HCT116 (cell line): Measurements from ENCODE around the gene NMB. TPM values are rescaled to one million over a fixed set of nuclear protein-coding genes. Genes with fewer than 3 reads are reported as not detected.

Experiments used
- ATAC-seq: fragments of 200-7000 bp; cut with Tn5 transposase; 2 replicates; pipeline ENCODE4 v1.9.1; 2020; ENCODE audit warnings: mild to moderate bottlenecking, moderate library complexity
- BruUV-seq: library from RNA; stranded (reverse); fragments of 400-500 nt; replicated peaks from 2 replicates; lab custom pipeline; 2021; lab: Mats Ljungman, UMichigan
- CTCF ChIA-PET: fragments of 300-600 bp; sonication (Branson Sonifier 250); formaldehyde crosslinking; loops from one replicate; lab custom pipeline; 2021; ENCODE audit warnings: antibody characterized with exemption; lab: Charles Lee
- POLR2A ChIA-PET: fragments of 300-600, 350-600 bp; sonication (Branson Sonifier 250); formaldehyde crosslinking; loops from one replicate; lab custom pipeline; 2021; ENCODE audit warnings: antibody characterized with exemption; lab: Charles Lee
- RAD21 ChIA-PET, 2 experiments: fragments of 300-600 bp; sonication (Branson Sonifier 250); formaldehyde crosslinking; loops; one replicate each; lab custom pipeline; 2023; ENCODE audit warnings: low total read pairs in 2 of 2; ENCODE audit not compliant: uncharacterized antibody in 2 of 2, unreplicated experiment in 2 of 2, low non-redundant PET in 1 of 2; lab: Charles Lee
- DNase-seq: peaks from one replicate; pipeline ENCODE4 v3.0.0-alpha.2; 2010; ENCODE audit warnings: low read depth, low spot score
- H2AFZ ChIP-seq: fragments of 200-600 bp; shearing (Covaris generic), sonication (generic); 2 replicates; pipeline ENCODE4 v1.6.1; 2017; ENCODE audit warnings: low read depth, mixed run types, mixed read lengths, antibody characterized with exemption, low read length; ENCODE audit not compliant: poor library complexity, severe bottlenecking
- H3K27ac ChIP-seq: 2 replicates; pipeline ENCODE4 v1.5.1; 2012; ENCODE audit warnings: low read depth, low read length
- H3K27me3 ChIP-seq: fragments of 200-600 bp; sonication (generic); 2 replicates; pipeline ENCODE4 v1.6.1; 2016; ENCODE audit warnings: mixed run types, low read length, mixed read lengths; ENCODE audit not compliant: insufficient read depth
- H3K36me3 ChIP-seq, 2 experiments: fragments of 200-500 bp in 1 of 2; fragments of 200-600 bp in 1 of 2; sonication (Bioruptor generic) in 1 of 2; sonication (generic) in 1 of 2; 2 replicates each; pipeline versions ENCODE4 v1.5.1 to v1.6.1; 2014 to 2016; ENCODE audit warnings: low read length in 2 of 2, inconsistent platforms in 1 of 2, mixed read lengths in 1 of 2, mixed run types in 1 of 2; ENCODE audit not compliant: insufficient read depth in 2 of 2, control insufficient read depth in 1 of 2
- H3K4me1 ChIP-seq, 2 experiments: fragments of 200-600 bp in 1 of 2; sonication (generic) in 1 of 2; 2 replicates each; pipeline versions ENCODE4 v1.5.1 to v1.6.1; 2012 to 2017; ENCODE audit warnings: low read length in 2 of 2, inconsistent platforms in 1 of 2, mild to moderate bottlenecking in 1 of 2, mixed read lengths in 1 of 2, mixed run types in 1 of 2, moderate library complexity in 1 of 2; ENCODE audit not compliant: insufficient read depth in 2 of 2, control insufficient read depth in 1 of 2
- H3K4me2 ChIP-seq: fragments of 200-600 bp; sonication (generic); 2 replicates; pipeline ENCODE4 v1.6.1; 2017; ENCODE audit warnings: mixed run types, low read length, mixed read lengths
- H3K4me3 ChIP-seq, 2 experiments: fragments of 200-600 bp in 1 of 2; sonication (generic) in 1 of 2; replicated peaks in 1 of 2; 2 replicates each; pipeline ENCODE4 v1.5.1; 2011 to 2016; ENCODE audit warnings: low read length in 2 of 2, control low read depth in 1 of 2, low read depth in 1 of 2, mild to moderate bottlenecking in 1 of 2, mixed read lengths in 1 of 2, mixed run types in 1 of 2
- H3K79me2 ChIP-seq: fragments of 200-600 bp; sonication (generic); 2 replicates; pipeline ENCODE4 v1.6.1; 2017; ENCODE audit warnings: mild to moderate bottlenecking, mixed run types, low read length, moderate library complexity, mixed read lengths; ENCODE audit not compliant: insufficient read depth
- H3K9ac ChIP-seq: fragments of 200-600 bp; sonication (generic); 2 replicates; pipeline ENCODE4 v1.6.1; 2016; ENCODE audit warnings: low read length, mixed read lengths
- H3K9me2 ChIP-seq: fragments of 200-600 bp; sonication (generic), shearing (Covaris generic); 2 replicates; pipeline ENCODE4 v1.6.1; 2017; ENCODE audit warnings: mixed run types, mild to moderate bottlenecking, moderate library complexity; ENCODE audit not compliant: insufficient read depth
- H3K9me3 ChIP-seq, 2 experiments: fragments of 200-500 bp in 1 of 2; fragments of 200-600 bp in 1 of 2; sonication (Bioruptor generic) in 1 of 2; sonication (generic) in 1 of 2; 2 replicates each; pipeline ENCODE4 v1.6.1; 2014 to 2017; ENCODE audit warnings: low read length in 2 of 2, mixed read lengths in 2 of 2, inconsistent platforms in 1 of 2, low read depth in 1 of 2, mild to moderate bottlenecking in 1 of 2, mixed run types in 1 of 2, moderate library complexity in 1 of 2; ENCODE audit not compliant: control insufficient read depth in 1 of 2, insufficient read depth in 1 of 2
- H4K20me1 ChIP-seq: fragments of 200-600 bp; sonication (generic), shearing (Covaris generic); 2 replicates; pipeline ENCODE4 v1.6.1; 2017; ENCODE audit warnings: mixed run types, mild to moderate bottlenecking, moderate library complexity; ENCODE audit not compliant: insufficient read depth
- CBX3 ChIP-seq: IDR thresholded peaks from 2 replicates; pipeline ENCODE4 v1.6.1; 2012; ENCODE audit warnings: low read depth
- EGR1 ChIP-seq: IDR thresholded peaks from 2 replicates; pipeline ENCODE4 v1.6.1; 2012; ENCODE audit warnings: low read depth
- EZH2phosphoT487 ChIP-seq: fragments of 200-600 bp; IDR thresholded peaks from 2 replicates; pipeline ENCODE4 v1.6.1; 2018; ENCODE audit warnings: antibody characterized with exemption, borderline replicate concordance
- JUND ChIP-seq: IDR thresholded peaks from 2 replicates; pipeline ENCODE4 v1.6.1; 2012
- POLR2AphosphoS5 ChIP-seq: IDR thresholded peaks from 2 replicates; pipeline ENCODE4 v1.6.1; 2011; ENCODE audit warnings: mild to moderate bottlenecking, low read depth, low read length, moderate library complexity
- RAD21 ChIP-seq: IDR thresholded peaks from 2 replicates; pipeline ENCODE4 v1.6.1; 2012; ENCODE audit warnings: low read depth, mild to moderate bottlenecking
- TCF7L2 ChIP-seq: IDR thresholded peaks from 2 replicates; pipeline ENCODE4 v1.7.0; 2011; ENCODE audit warnings: borderline replicate concordance, inconsistent platforms; ENCODE audit not compliant: insufficient read depth, insufficient read length; ENCODE audit errors: extremely low read depth
- YY1 ChIP-seq: IDR thresholded peaks from 2 replicates; pipeline ENCODE4 v1.6.1; 2011; ENCODE audit warnings: low read length, low read depth, moderate library complexity, mild to moderate bottlenecking; ENCODE audit not compliant: insufficient replicate concordance; ENCODE audit errors: extremely low read depth
- ZFX ChIP-seq: fragments of 450-650 bp; IDR thresholded peaks from 2 replicates; pipeline ENCODE4 v1.6.1; 2017
- intact Hi-C: fragments of 100-400 bp; cut with micrococcal nuclease; formaldehyde crosslinking; loops from 2 replicates; pipeline ENCODE4 v1.10.0; 2022
- total RNA-seq: library from RNA; stranded (reverse); gene quantifications from one replicate; pipeline ENCODE4 v1.2.1, GENCODE V29; 2021; ENCODE audit not compliant: unreplicated experiment
- TF ChIP-seq, protein P1 (sequence below): IDR thresholded peaks from 2 replicates; pipeline ENCODE4 v1.6.1; 2012
- TF ChIP-seq, protein P2 (sequence below): IDR thresholded peaks from 2 replicates; pipeline ENCODE4 v1.6.1; 2011; ENCODE audit warnings: mild to moderate bottlenecking, low read length, moderate library complexity; ENCODE audit not compliant: insufficient replicate concordance; ENCODE audit errors: extremely low read depth
- TF ChIP-seq, protein P3 (sequence below): IDR thresholded peaks from 2 replicates; pipeline ENCODE4 v1.6.1; 2012; ENCODE audit warnings: low read depth

The NMB gene
- total RNA-seq, 1 experiment from 2014 or later = 9.8 TPM

DNA sequence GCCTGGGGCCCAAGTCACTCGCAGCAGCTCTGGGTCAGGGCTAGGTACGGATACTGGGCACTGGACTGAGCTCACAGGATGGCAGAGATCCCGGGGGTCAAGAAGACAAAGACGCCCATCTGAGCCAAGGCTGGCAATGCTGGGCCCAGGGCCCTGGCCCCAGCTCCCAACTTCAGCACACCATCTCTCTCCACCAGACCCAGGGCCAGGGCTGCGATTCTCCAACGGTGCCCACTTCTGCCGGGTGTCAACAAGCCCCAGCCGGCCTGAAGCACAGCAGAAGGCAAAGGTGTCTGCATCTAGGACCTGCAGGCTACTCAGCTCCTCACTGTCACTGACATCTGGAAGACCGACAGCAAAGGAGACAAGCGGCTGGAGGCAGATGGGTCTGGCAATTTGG, 12.5 kb downstream of the NMB start:
- Histone ChIP-seq H3K9ac (no peak overlapping the region), H3K9me3 (no peaks in the 10 kb centered on the region), H3K27ac (no peak overlapping the region), H4K20me1 (no peaks in the 10 kb centered on the region), H3K79me2 (peaks cover 11% of the 10 kb centered on the region; the same call in 1 of the 2 replicates), H3K36me3 (peaks cover 55 to 58% of the 10 kb centered on the region in 2 experiments), H3K27me3 (no peaks in the 10 kb centered on the region), H3K9me2 (no peaks in the 10 kb centered on the region), H2AFZ (no peak overlapping the region), H3K4me1 (no peaks in the 10 kb centered on the region), H3K4me3 (no peak overlapping the region), H3K4me2 (no peak overlapping the region)
- TF ChIP-seq ZFX (no peak), JUND (no peak), RAD21 (no peak), EZH2phosphoT487 (no peak), POLR2AphosphoS5 (no peak), CBX3 (no peak)
- TF ChIP-seq, protein P1, sequence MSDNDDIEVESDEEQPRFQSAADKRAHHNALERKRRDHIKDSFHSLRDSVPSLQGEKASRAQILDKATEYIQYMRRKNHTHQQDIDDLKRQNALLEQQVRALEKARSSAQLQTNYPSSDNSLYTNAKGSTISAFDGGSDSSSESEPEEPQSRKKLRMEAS = no peak
- TF ChIP-seq, protein P2, sequence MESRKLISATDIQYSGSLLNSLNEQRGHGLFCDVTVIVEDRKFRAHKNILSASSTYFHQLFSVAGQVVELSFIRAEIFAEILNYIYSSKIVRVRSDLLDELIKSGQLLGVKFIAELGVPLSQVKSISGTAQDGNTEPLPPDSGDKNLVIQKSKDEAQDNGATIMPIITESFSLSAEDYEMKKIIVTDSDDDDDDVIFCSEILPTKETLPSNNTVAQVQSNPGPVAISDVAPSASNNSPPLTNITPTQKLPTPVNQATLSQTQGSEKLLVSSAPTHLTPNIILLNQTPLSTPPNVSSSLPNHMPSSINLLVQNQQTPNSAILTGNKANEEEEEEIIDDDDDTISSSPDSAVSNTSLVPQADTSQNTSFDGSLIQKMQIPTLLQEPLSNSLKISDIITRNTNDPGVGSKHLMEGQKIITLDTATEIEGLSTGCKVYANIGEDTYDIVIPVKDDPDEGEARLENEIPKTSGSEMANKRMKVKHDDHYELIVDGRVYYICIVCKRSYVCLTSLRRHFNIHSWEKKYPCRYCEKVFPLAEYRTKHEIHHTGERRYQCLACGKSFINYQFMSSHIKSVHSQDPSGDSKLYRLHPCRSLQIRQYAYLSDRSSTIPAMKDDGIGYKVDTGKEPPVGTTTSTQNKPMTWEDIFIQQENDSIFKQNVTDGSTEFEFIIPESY = no peak
- intact Hi-C loops = no loop called here
- no TSS peak for BruUV-seq
- ChIA-PET RAD21 (no interaction called here), CTCF (no interaction called here), POLR2A (no interaction called here)
- ATAC-seq (no peak), DNase-seq (no peak)

DNA sequence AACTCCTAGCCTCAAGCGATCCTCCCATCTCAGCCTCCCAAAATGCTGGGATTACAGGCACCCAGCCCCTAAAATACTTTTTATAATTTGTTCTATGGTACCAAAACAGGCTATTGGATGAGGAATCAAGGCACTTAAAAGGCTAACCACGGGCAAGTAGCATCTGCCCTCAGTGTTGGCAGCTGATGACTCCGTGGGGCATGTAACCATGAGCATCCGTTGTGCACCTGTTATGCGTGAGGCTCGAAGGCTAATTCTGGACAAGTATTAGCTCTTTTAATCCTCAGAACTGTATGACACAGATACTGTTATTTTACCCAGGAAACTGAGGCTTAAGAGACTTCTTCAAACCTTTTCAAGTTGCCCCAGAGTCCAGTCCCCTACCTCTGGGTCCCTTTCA, 14.2 kb downstream of the NMB start:
- BruUV-seq = no TSS peak
- CTCF ChIA-PET = no interaction called here

More for the DNA sequence above, 14.2 kb downstream of the NMB start:
- no peak for DNase-seq
- intact Hi-C loops = no loop called here
- POLR2A ChIA-PET = no interaction called here
- Histone ChIP-seq H2AFZ (no peak overlapping the region), H3K9me2 (no peaks in the 10 kb centered on the region), H3K27ac (no peak overlapping the region), H3K4me2 (no peak overlapping the region), H3K4me1 (no peaks in the 10 kb centered on the region), H3K36me3 (peaks cover 45 to 56% of the 10 kb centered on the region in 2 experiments), H3K79me2 (peaks cover 7% of the 10 kb centered on the region; the same call in 1 of the 2 replicates), H3K9ac (no peak overlapping the region), H4K20me1 (no peaks in the 10 kb centered on the region), H3K9me3 (no peaks in the 10 kb centered on the region), H3K4me3 (no peak overlapping the region), H3K27me3 (no peaks in the 10 kb centered on the region)
- TF ChIP-seq, protein P3, sequence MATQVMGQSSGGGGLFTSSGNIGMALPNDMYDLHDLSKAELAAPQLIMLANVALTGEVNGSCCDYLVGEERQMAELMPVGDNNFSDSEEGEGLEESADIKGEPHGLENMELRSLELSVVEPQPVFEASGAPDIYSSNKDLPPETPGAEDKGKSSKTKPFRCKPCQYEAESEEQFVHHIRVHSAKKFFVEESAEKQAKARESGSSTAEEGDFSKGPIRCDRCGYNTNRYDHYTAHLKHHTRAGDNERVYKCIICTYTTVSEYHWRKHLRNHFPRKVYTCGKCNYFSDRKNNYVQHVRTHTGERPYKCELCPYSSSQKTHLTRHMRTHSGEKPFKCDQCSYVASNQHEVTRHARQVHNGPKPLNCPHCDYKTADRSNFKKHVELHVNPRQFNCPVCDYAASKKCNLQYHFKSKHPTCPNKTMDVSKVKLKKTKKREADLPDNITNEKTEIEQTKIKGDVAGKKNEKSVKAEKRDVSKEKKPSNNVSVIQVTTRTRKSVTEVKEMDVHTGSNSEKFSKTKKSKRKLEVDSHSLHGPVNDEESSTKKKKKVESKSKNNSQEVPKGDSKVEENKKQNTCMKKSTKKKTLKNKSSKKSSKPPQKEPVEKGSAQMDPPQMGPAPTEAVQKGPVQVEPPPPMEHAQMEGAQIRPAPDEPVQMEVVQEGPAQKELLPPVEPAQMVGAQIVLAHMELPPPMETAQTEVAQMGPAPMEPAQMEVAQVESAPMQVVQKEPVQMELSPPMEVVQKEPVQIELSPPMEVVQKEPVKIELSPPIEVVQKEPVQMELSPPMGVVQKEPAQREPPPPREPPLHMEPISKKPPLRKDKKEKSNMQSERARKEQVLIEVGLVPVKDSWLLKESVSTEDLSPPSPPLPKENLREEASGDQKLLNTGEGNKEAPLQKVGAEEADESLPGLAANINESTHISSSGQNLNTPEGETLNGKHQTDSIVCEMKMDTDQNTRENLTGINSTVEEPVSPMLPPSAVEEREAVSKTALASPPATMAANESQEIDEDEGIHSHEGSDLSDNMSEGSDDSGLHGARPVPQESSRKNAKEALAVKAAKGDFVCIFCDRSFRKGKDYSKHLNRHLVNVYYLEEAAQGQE = no peak
- TF ChIP-seq TCF7L2 (no peak), EZH2phosphoT487 (no peak), EGR1 (no peak), YY1 (no peak)
- ATAC-seq = no peak
- RAD21 ChIA-PET = interaction anchor here (0.6 to 0.7 kb wide), 2 partner anchors 56 kb away, joined by 3 to 4 read pairs; no protein-coding TSS in a partner anchor
